Loucy (cell line): ENCODE measurements around the gene PGRMC2.

ENCODE experiments used
- CTCF ChIP-seq: fragments of 200-600 bp; sonication (generic); conservative IDR thresholded peaks from 2 replicates; pipeline ENCODE4 v1.5.1; 2014; ENCODE audit warnings: mild to moderate bottlenecking, antibody characterized with exemption, low read length
- EZH2phosphoT487 ChIP-seq: fragments of 200-600 bp; IDR thresholded peaks from 2 replicates; pipeline ENCODE4 v1.6.1; 2018; ENCODE audit warnings: antibody characterized with exemption, mild to moderate bottlenecking, moderate library complexity, borderline replicate concordance

DNA sequence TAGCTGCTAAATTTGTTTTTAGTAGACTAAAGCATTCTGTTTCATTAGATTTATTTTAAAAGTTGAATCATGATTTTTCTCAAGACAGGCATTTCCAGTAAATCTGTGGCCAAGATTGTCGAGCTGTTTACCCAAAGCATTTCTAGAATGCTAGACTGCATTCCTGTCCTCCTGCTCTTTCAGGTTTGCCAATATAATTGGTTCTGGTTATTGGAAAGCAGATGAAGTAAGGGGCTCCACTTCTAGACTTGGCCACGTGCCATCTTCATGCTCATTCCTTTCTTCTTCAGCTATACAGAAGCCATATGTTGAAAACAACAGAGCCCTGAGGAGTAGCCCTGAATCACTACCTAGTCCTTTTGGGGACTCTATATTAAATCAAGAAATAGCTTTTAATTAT, 62.5 kb downstream of the PGRMC2 start:
- TF ChIP-seq CTCF: no peak
- no peak for TF ChIP-seq EZH2phosphoT487
